ENCODE data around the gene SPARC. TPM values are rescaled to one million over a fixed set of nuclear protein-coding genes. Genes with fewer than 3 reads are reported as not detected.
"Not testable (repeated sequence)": the region's sequence is repeated elsewhere in the genome, so short reads cannot be mapped to it uniquely, and the experiment has no call there.

SPARC gene
- total RNA-seq, 1 experiment from 2014 or later: 418 TPM

GRCh38 chr5:151691706-151692105, 5.0 kb upstream of the SPARC start:
- no peak overlapping the region for H3K4me3 Mint-ChIP-seq
- no peak for ATAC-seq
- peaks cover 17% of the 10 kb centered on the region for H3K4me1 Mint-ChIP-seq
- no peaks in the 10 kb centered on the region for H3K27me3 Mint-ChIP-seq (ENCODE audit: low read depth)
- no peaks in the 10 kb centered on the region for H3K36me3 Mint-ChIP-seq
- H3K9me3 Mint-ChIP-seq: no peaks in the 10 kb centered on the region
- ChIA-PET CTCF (no interaction called here), POLR2A (no interaction called here)
- no peak for DNase-seq (ENCODE audit: low spot score)
- H3K27ac Mint-ChIP-seq: no peak overlapping the region
- TF ChIP-seq NFE2L1 (CRISPR knock-in tag; IDR thresholded peaks at IDR 0.05) (no peak), ZNF317 (CRISPR knock-in tag; IDR thresholded peaks at IDR 0.05; ENCODE audit: borderline replicate concordance, low read depth) (no peak), ZNF138 (CRISPR knock-in tag; conservative IDR thresholded peaks at IDR 0.05) (no peak)

GRCh38 chr5:151689591-151689990, 2.9 kb upstream of the SPARC start:
- H3K27ac Mint-ChIP-seq; H3K4me3 Mint-ChIP-seq; H3K9me3 Mint-ChIP-seq; ATAC-seq; H3K27me3 Mint-ChIP-seq (ENCODE audit: low read depth); DNase-seq (ENCODE audit: low spot score); CTCF ChIA-PET; H3K36me3 Mint-ChIP-seq: not testable (repeated sequence)
- POLR2A ChIA-PET: interaction anchor here (0.6 kb wide), 1 partner anchor 363 kb away, joined by 4 read pairs; no protein-coding TSS in a partner anchor
- peaks cover 26% of the 10 kb centered on the region for H3K4me1 Mint-ChIP-seq

GRCh38 chr5:151688436-151688835, 1.7 kb upstream of the SPARC start:
- peaks cover 37% of the 10 kb centered on the region for H3K4me1 Mint-ChIP-seq
- ATAC-seq (no peak), DNase-seq (ENCODE audit: low spot score) (no peak)
- H3K27ac Mint-ChIP-seq: no peak overlapping the region
- H3K4me3 Mint-ChIP-seq: no peak overlapping the region
- TF ChIP-seq E2F5 (CRISPR knock-in tag; IDR thresholded peaks at IDR 0.05): no peak
- TF ChIP-seq IRF2 (CRISPR knock-in tag; IDR thresholded peaks at IDR 0.05; ENCODE audit: borderline replicate concordance, low read depth): no peak
- no peak for TF ChIP-seq ZNF317 (CRISPR knock-in tag; IDR thresholded peaks at IDR 0.05; ENCODE audit: borderline replicate concordance, low read depth)
- TF ChIP-seq ZNF396 (CRISPR knock-in tag; IDR thresholded peaks at IDR 0.05; ENCODE audit: borderline replicate concordance): no peak
- TF ChIP-seq NFATC4 (CRISPR knock-in tag; IDR thresholded peaks at IDR 0.05): no peak
- no peak for TF ChIP-seq PRDM15 (CRISPR knock-in tag; IDR thresholded peaks at IDR 0.05)
- no peak for TF ChIP-seq MXD4 (CRISPR knock-in tag; IDR thresholded peaks at IDR 0.05; ENCODE audit: borderline replicate concordance)
- TF ChIP-seq ELF4 (CRISPR knock-in tag; IDR thresholded peaks at IDR 0.05; ENCODE audit: low read depth): no peak
- no peak for TF ChIP-seq HMGA2 (CRISPR knock-in tag; IDR thresholded peaks at IDR 0.05)
- no peak for TF ChIP-seq E2F4 (CRISPR knock-in tag; IDR thresholded peaks at IDR 0.05; ENCODE audit: borderline replicate concordance, low read depth)
- no peak for TF ChIP-seq ZSCAN18 (CRISPR knock-in tag; IDR thresholded peaks at IDR 0.05)
- no peak for TF ChIP-seq ZNF263 (CRISPR knock-in tag; IDR thresholded peaks at IDR 0.05; ENCODE audit: low read depth)
- TF ChIP-seq ZNF121 (CRISPR knock-in tag; IDR thresholded peaks at IDR 0.05): no peak
- peaks cover 1% of the 10 kb centered on the region for H3K36me3 Mint-ChIP-seq
- H3K27me3 Mint-ChIP-seq (ENCODE audit: low read depth): no peaks in the 10 kb centered on the region
- H3K9me3 Mint-ChIP-seq: no peaks in the 10 kb centered on the region
- ChIA-PET CTCF (no interaction called here), POLR2A (interaction anchor here (2.3 kb wide), 1 partner anchor 8 kb away, joined by 15 read pairs; no protein-coding TSS in a partner anchor)
